Measurements from ENCODE around the gene MFSD6L.

MFSD6L gene

GRCh38 chr17:8831234-8831849 lies 32.2 kb upstream of the MFSD6L start:
- H3K27ac Mint-ChIP-seq = peak overlapping the region; percentile 69
- no peak overlapping the region for H3K4me3 Mint-ChIP-seq
- H3K36me3 Mint-ChIP-seq = no peaks in the 10 kb centered on the region
- H3K9me3 Mint-ChIP-seq = no peaks in the 10 kb centered on the region
- no peaks in the 10 kb centered on the region for H3K27me3 Mint-ChIP-seq
- H3K4me1 Mint-ChIP-seq = no peaks in the 10 kb centered on the region

DNA sequence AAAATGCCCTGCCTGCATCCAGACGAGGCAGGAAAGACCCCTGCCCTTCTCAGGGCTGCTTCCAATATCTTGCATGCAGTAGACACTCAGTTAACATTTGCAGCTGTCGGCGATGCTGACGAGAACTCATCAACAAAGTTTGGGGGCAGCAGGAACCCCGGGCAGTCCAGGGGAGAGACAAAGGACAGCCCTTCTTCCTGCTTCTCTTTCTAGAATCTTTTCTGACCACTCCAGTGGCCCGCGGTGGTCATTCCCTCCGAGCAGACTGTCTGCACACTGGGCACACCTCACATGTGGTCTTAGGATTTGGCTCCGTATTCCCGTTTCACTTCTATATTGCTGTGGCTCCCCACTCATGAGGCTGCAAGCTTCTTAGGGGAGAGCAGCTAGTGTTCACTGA lies 31.0 kb upstream of the MFSD6L start:
- no peaks in the 10 kb centered on the region for H3K9me3 Mint-ChIP-seq
- H3K4me1 Mint-ChIP-seq = no peaks in the 10 kb centered on the region
- H3K27me3 Mint-ChIP-seq = no peaks in the 10 kb centered on the region
- no peak overlapping the region for H3K27ac Mint-ChIP-seq
- H3K4me3 Mint-ChIP-seq = no peak overlapping the region
- H3K36me3 Mint-ChIP-seq = no peaks in the 10 kb centered on the region

GRCh38 chr17:8829036-8829941 lies 30.1 kb upstream of the MFSD6L start:
- no peaks in the 10 kb centered on the region for H3K4me1 Mint-ChIP-seq
- no peak overlapping the region for H3K4me3 Mint-ChIP-seq
- no peaks in the 10 kb centered on the region for H3K36me3 Mint-ChIP-seq
- H3K27me3 Mint-ChIP-seq = no peaks in the 10 kb centered on the region
- no peaks in the 10 kb centered on the region for H3K9me3 Mint-ChIP-seq
- H3K27ac Mint-ChIP-seq = no peak overlapping the region

DNA sequence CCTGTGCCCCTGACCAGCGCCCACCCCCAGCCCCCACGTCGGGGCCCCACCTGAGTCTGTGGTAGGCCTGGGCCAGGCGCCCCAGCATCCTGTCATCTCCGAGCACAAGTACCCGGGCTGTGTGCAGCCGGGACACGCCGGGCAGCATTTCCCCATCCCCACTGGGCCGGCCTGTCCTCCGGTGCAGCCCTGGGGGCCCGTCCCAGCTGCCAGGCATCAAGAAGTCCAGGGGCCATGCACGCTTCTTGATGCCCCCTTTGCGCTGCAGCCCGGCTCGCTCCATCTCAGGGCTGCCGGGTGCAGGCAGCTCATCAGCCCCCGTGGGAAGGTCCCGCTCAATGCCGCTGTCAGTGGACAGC lies 29.3 kb upstream of the MFSD6L start:
- no peaks in the 10 kb centered on the region for H3K27me3 Mint-ChIP-seq
- H3K27ac Mint-ChIP-seq = no peak overlapping the region
- H3K9me3 Mint-ChIP-seq = no peaks in the 10 kb centered on the region
- no peaks in the 10 kb centered on the region for H3K36me3 Mint-ChIP-seq
- H3K4me3 Mint-ChIP-seq = no peak overlapping the region
- H3K4me1 Mint-ChIP-seq = no peaks in the 10 kb centered on the region

DNA sequence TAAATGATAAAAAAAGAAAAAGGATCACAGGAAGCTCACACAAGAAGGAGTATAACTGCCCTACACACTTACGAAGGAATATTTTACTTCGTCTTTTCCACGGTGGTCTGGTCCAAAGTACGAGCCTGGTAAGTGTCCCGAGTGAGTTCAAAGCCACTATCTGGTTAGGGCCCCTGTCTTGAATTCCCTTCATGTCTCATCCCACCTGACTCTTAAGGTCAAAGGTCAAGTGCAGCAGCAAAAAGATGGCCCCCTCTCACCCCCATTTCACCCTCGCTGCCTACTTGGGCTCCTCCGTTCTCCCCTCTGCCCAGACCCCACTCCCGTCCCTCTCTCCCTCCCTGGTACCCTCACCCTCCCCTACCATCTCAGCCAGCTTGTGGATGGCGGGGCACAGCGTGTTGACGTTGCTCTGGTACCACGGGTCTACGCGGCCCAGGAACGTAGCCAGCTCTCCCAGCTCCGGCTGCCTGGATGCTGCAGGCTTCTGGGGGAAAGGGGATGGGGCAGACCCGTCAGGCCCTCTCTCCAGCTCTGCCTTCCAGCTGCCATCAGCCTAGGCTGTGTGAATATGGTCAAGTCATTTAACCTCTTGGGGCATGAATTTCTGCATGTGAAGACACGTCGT lies 27.8 kb upstream of the MFSD6L start:
- H3K4me3 Mint-ChIP-seq = no peak overlapping the region
- H3K27ac Mint-ChIP-seq = no peak overlapping the region
- H3K27me3 Mint-ChIP-seq = no peaks in the 10 kb centered on the region
- no peaks in the 10 kb centered on the region for H3K36me3 Mint-ChIP-seq
- H3K9me3 Mint-ChIP-seq = no peaks in the 10 kb centered on the region
- H3K4me1 Mint-ChIP-seq = no peaks in the 10 kb centered on the region

DNA sequence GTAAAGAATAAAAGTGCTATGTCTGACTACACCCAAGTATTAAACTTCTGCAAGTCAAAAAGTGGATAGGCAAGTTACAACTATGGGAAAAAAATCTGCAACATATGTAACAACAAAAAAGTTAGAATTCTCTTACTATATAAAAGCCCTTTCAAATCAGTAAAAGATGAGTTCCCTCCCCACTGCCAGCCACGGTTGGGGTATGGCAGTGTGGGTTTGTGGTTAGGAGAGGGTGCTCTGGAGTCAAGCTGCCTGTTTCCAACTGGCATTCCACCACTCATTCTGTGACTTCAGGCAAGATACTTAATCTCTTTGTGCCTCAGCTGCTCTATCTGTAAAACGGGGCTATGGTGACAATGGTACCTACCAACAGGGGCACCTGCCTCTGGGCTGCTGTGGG lies 26.6 kb upstream of the MFSD6L start:
- H3K27me3 Mint-ChIP-seq = no peaks in the 10 kb centered on the region

GRCh38 chr17:8823279-8823678 lies 24.1 kb upstream of the MFSD6L start:
- Mint-ChIP-seq H3K27ac (no peak overlapping the region), H3K27me3 (no peaks in the 10 kb centered on the region), H3K4me1 (no peaks in the 10 kb centered on the region), H3K36me3 (no peaks in the 10 kb centered on the region), H3K9me3 (no peaks in the 10 kb centered on the region), H3K4me3 (no peak overlapping the region)

More for the DNA sequence above, 26.6 kb upstream of the MFSD6L start:
- H3K27ac Mint-ChIP-seq = no peak overlapping the region
- no peaks in the 10 kb centered on the region for H3K4me1 Mint-ChIP-seq
- no peaks in the 10 kb centered on the region for H3K36me3 Mint-ChIP-seq
- no peak overlapping the region for H3K4me3 Mint-ChIP-seq
- no peaks in the 10 kb centered on the region for H3K9me3 Mint-ChIP-seq

DNA sequence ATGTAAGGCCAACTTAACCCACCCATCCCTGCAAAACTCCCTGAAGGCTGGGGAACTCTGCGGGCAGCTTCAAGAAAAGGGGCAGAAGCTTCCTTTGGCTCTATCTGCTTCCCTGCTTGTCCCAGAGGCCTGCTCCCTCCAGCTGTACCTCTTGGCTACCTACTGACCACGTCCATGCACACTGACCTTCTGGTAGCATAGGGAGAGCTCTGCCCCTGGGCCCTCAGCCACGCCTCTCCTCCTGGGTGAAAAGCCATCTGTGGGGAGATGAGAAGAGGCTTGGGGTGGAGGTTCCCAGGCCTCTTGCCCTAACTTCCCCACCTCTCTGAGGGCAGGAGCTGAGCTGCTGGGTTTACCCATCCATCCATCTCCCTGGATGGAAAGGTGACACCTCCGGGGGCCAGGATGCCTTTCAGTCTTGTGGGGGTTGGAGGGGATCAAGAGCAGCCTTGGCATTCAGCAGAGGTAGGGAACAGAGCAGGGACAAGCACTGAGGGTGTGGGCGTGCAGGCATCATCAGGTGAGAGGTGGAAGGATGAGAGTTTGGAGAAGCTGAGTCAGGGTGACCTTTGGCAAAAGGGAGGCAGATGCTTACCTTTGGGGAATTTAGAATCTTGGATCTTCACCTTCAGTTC lies 23.4 kb upstream of the MFSD6L start:
- Mint-ChIP-seq H3K36me3 (no peaks in the 10 kb centered on the region), H3K4me3 (no peak overlapping the region), H3K27me3 (no peaks in the 10 kb centered on the region)

GRCh38 chr17:8821446-8822105 lies 22.4 kb upstream of the MFSD6L start:
- Mint-ChIP-seq H3K36me3 (no peaks in the 10 kb centered on the region), H3K27ac (no peak overlapping the region), H3K4me3 (no peak overlapping the region), H3K9me3 (no peaks in the 10 kb centered on the region), H3K4me1 (no peaks in the 10 kb centered on the region), H3K27me3 (no peaks in the 10 kb centered on the region)

More for the DNA sequence above, 23.4 kb upstream of the MFSD6L start:
- Mint-ChIP-seq H3K9me3 (no peaks in the 10 kb centered on the region), H3K4me1 (no peaks in the 10 kb centered on the region), H3K27ac (no peak overlapping the region)

GRCh38 chr17:8820311-8821010 lies 21.3 kb upstream of the MFSD6L start:
- Mint-ChIP-seq H3K27ac (no peak overlapping the region), H3K27me3 (no peaks in the 10 kb centered on the region), H3K9me3 (no peaks in the 10 kb centered on the region), H3K36me3 (no peaks in the 10 kb centered on the region), H3K4me3 (no peak overlapping the region), H3K4me1 (no peaks in the 10 kb centered on the region)

DNA sequence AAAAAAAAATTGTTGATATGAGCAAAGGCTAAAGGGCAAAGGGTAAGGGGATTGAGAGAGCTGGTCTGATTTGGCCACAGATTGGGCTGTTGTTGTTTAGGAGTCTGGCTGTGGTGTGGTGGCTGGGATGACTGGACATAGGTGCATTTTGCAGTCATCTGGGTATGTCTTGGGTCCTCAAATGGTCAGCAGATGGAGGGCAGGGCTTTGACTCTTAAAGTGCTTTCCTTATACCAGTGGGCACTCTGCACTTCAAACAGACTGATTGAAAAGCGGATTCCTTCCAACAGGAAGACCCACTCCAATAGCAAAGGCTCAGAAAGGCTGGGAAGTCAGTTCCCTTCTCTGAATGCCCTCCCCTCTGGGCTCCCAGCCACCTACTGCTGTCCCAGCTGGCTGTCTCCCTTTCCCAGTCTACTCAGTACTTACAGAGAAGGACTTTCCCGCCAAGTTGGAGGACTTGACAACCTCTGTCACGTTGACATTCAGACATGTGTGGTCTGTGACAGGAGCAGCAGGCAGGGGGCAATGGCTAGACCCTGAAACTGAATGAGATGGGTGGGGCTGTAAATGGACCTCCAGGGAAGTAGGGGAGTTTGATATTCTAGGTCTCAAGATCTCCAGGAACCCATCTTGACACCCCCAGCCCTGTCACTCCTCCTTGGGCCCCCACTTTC lies 19.6 kb upstream of the MFSD6L start:
- Mint-ChIP-seq H3K4me3 (no peak overlapping the region), H3K27ac (no peak overlapping the region), H3K4me1 (no peaks in the 10 kb centered on the region), H3K36me3 (no peaks in the 10 kb centered on the region), H3K9me3 (no peaks in the 10 kb centered on the region), H3K27me3 (no peaks in the 10 kb centered on the region)

- Mint-ChIP-seq H3K27me3 (peaks cover 1% of the 10 kb centered on the region), H3K9me3 (no peaks in the 10 kb centered on the region), H3K4me3 (no peak overlapping the region), H3K36me3 (peaks cover 2% of the 10 kb centered on the region), H3K27ac (no peak overlapping the region), H3K4me1 (no peaks in the 10 kb centered on the region)
Measured at GRCh38 chr17:8818047-8818446, 18.9 kb upstream of the MFSD6L start.

GRCh38 chr17:8806926-8807550 lies 7.9 kb upstream of the MFSD6L start:
- H3K9me3 Mint-ChIP-seq = peaks cover 12% of the 10 kb centered on the region
- no peak overlapping the region for H3K27ac Mint-ChIP-seq
- H3K36me3 Mint-ChIP-seq = peaks cover 8% of the 10 kb centered on the region
- H3K4me3 Mint-ChIP-seq = no peak overlapping the region
- H3K4me1 Mint-ChIP-seq = no peaks in the 10 kb centered on the region
- no peaks in the 10 kb centered on the region for H3K27me3 Mint-ChIP-seq

DNA sequence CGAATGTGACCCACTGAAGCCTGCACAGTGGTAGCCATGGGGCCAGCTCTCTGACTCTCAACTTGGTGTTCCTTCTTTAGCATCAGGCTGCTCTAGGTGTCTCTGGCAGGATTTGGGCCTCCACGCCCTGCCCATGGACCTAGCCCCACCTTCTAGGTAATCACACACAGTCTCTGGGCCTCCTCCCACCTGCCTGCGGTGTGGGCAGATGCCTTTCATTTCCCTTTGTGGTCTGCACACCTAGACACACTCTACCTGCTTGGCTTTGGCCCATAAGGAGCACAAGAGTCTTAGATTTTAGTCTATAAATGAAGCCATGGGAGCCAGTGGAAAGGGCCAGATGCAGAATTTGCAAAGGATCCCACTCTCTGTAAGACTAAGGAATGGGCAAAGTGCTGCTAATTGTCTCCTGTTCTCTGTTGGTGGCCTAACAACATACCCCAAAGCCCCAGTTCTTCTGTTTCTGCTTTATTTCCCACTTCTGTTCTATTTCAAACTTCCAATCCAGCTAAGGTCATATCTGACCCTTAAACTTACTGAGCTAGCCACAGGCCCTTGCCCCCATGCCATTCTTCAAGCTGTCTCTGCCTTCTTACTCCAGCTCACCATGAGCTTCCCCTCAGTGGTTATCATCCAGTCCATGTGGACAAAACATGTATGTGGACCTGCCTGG lies 7.2 kb upstream of the MFSD6L start:
- H3K27ac Mint-ChIP-seq = no peak overlapping the region
- peaks cover 6% of the 10 kb centered on the region for H3K9me3 Mint-ChIP-seq
- H3K4me1 Mint-ChIP-seq = no peaks in the 10 kb centered on the region
- H3K36me3 Mint-ChIP-seq = peaks cover 7% of the 10 kb centered on the region
- no peaks in the 10 kb centered on the region for H3K27me3 Mint-ChIP-seq
- H3K4me3 Mint-ChIP-seq = no peak overlapping the region

Data from activated naive CD4-positive, alpha-beta T cell treated with anti-CD3 and anti-CD28 coated beads, Interleukin-2, amount 50 U/mL, for 24 hours (primary cell).